GM21737 (cell line): ENCODE data around the gene INTS13.
A peak's percentile ranks its signal among the peaks of the same experiment; 100 is the strongest.
"Not testable (repeated sequence)": the region's sequence is repeated elsewhere in the genome, so short reads cannot be mapped to it uniquely, and the experiment has no call there.

Source experiments
- ATAC-seq: cut with Tn5 transposase; IDR thresholded peaks from one replicate; pipeline ENCODE4 v1.9.1; 2021; ENCODE audit warnings: mild to moderate bottlenecking, moderate library complexity; ENCODE audit not compliant: unreplicated experiment

The INTS13 gene

DNA sequence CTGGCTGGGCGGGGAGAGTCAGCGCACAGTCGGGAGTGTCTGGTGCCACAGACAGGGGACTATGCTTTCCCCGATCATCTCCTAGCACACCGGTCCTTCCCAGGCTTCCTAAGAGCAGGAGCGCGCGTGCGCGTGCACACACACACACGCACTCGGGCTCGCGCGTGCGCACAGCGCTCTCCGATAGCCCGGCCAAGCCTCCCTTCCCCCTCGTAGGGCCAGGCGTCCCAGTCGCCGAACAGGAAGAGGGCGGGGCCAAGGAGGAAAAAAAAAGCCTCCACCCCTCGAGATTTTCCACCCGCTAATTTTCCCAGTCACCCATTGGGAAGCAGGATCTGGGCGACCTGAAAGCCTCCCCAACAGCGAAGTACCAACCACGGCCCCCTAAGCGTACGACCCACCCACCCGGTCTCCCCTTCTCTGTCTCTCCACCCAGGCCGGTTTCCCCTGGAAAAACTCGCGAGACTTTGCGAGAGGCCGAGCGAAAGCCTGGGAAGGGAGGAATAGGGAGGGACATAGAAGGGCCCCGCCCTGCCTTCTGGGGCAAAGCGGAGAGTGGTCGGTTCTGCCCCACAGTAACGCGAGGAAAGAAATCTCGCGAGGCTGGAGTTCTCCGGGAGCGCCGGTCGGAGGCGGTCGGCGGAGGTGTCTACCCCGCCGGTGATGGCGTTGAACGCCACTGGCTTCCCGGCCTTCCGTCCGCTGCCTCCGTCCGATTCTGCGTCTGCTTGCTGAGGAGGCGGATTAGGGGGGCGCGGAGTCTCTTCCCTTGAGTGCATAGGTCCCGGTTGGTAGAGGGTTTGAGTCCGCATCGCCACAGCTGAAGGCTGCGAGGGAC is at the start of gene INTS13, which contains the start of gene FGFR1OP2:
Gene INTS13, minus strand, starts transcription at position 119 of the 838 bp plus-strand sequence. CDS start 1,178 bp downstream, outside the sequence.
Gene FGFR1OP2, plus strand, starts transcription at position 608 of the 838 bp plus-strand sequence. CDS start 15,689 bp downstream, outside the sequence.
- ATAC-seq: peak; percentile 73

DNA sequence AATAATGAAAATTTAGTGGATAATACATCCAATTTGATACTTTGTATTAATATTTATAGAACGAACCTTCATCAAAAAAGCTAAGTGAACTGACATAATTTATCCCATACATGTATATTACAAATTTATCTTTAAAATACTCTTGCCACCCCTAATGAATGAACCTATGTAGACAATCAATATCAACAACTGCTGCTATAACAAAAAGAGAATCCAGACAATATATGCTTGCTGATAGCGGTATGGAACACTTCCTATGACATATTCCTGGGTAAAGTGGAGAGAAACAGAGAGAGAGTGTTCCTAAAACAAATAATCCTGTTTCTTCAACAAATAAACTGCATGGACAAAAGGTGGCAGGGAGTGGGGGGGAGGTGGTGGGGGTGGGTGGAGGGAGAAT is 45.1 kb upstream of the INTS13 start:
- no peak for ATAC-seq

GRCh38 chr12:26979733-26980132 is 42.0 kb upstream of the INTS13 start:
- ATAC-seq: no peak

DNA sequence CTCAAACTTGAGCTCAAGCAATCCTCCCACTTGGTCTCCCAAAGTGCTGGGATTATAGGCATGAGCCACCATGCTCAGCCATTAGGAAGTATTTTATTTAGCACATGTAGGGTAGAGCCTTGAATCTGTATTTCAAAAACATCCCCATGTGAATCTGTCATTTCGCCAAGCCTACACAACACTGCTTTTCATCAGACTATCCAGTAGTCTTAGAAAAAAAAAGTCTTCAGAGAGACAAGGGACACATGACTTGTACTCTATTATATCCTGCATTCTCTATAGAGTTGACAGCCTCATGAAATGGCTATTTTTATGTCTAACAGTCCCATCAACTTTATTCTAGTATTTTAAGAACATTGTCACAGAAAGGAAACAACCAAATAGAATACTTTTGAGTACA is 41.0 kb upstream of the INTS13 start:
- no peak for ATAC-seq

GRCh38 chr12:26976687-26977086 is 38.9 kb upstream of the INTS13 start:
- ATAC-seq: no peak

GRCh38 chr12:26971963-26972362 is 34.2 kb upstream of the INTS13 start:
- ATAC-seq: peak; percentile 93

DNA sequence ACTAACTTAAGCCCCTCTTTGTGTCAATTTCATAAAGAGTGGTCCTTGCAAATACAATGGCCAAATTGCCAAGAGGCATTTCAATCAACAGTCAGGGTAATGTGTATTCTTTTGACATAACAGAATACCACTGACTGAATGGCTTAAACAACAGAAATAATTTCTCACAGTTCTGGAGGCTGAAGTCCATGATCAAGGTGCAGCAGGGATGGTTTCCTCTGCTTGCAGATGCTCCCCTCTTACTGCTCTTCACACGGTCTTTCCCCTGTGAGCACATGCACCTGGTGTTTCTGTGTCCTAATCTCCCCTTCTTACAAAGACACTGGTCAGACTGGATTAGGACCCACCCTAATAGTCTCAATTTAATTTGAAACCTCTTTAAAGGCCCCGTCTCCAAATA is 32.4 kb upstream of the INTS13 start:
- no peak for ATAC-seq

DNA sequence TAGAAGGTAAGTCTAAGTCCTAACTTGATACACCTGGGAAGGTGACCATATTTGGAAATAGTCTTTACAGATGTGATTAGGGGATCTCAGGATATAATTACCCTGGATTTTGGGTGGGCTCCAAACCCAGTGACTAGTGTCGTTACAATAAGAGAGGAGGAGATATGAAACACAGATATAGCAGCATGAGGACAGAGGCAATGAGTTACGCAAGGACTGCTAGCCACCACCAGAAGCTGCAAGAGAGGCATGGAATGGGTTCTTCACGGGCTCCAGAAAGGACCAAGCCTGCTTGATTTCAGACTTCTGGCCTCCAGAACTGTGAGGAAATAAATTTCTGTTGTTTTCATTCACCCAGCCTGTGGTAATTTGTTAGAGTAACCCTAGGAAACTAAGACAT is 29.1 kb upstream of the INTS13 start:
- no peak for ATAC-seq

- no peak for ATAC-seq
These were observed 25.6 kb upstream of the INTS13 start for GRCh38 chr12:26963413-26963812.

GRCh38 chr12:26961803-26962202 is 24.0 kb upstream of the INTS13 start:
- no peak for ATAC-seq

DNA sequence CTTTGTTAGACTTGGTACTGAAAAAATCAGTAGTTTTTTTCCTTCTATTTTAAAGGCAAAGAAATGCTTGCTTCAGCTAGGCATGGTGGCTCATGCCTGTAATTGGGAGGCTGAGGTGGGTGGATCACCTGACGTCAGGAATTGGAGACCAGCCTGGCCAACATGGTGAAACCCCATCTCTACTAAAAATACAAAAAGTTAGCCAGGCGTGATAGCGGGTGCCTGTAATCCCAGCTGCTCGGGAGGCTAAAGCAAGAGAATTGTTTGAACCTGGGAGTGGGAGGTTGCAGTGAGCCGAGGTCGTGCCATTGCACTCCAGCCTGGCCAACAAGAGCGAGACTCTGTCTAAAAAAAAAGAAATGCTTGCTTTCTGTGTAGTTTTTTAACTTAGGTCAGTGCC is 23.6 kb upstream of the INTS13 start:
- ATAC-seq: not testable (repeated sequence)

DNA sequence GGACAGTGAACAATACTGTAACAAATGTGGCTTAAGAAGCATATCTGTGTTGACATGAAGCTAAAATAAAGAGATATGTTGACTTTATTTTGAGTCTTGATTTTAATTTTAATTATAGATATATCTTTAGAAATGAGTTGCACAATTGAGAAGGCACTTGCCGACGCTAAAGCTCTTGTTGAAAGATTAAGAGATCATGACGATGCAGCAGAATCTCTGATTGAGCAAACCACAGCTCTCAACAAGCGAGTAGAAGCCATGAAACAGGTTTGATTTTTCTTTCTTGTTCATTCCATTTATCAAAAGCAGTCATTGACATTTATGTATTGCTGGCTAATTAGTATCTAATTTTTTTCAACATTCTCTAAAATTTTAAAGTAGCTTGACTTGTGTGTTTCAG is 16.2 kb upstream of the INTS13 start:
- ATAC-seq: no peak

DNA sequence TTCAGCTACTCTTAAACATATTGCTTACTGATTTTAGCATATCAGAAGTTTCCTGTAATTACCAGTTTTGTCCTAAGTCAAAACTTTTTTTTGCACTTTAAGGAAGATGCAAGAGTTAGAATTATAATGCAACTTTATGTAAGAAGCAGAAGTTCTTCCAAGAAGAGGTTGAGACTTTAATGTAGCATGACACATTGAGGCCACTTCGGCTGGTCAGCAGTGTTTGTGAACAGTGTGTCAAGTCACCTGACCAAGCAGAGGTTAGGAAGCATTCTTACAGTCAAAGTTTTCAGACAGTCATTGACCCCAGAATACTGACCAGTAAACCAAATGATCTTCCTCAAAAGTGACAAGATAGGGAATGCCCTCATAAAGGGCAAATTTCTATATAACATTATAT is 15.7 kb upstream of the INTS13 start:
- ATAC-seq: no peak

DNA sequence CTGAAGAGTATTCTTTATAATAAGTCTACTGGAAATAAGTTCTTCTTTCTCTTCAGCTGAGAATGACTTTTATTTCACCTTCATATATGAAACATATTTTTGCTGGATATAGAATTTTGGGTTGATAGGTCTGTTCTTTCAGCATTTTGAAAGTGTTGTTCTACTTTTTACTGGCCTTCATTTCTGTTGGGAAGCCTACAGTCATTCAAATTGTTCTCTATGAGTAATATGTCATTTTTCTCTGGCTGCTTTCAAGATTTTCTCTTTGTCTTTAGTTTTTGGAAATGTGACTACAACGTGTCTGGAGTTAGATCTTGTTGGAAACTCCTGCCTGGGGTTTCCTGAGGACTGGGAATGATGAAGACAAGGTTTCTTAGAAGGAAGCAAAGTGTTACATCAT is 10.5 kb upstream of the INTS13 start:
- ATAC-seq: no peak

GRCh38 chr12:26941215-26941594 is 3.4 kb upstream of the INTS13 start:
- ATAC-seq: no peak

DNA sequence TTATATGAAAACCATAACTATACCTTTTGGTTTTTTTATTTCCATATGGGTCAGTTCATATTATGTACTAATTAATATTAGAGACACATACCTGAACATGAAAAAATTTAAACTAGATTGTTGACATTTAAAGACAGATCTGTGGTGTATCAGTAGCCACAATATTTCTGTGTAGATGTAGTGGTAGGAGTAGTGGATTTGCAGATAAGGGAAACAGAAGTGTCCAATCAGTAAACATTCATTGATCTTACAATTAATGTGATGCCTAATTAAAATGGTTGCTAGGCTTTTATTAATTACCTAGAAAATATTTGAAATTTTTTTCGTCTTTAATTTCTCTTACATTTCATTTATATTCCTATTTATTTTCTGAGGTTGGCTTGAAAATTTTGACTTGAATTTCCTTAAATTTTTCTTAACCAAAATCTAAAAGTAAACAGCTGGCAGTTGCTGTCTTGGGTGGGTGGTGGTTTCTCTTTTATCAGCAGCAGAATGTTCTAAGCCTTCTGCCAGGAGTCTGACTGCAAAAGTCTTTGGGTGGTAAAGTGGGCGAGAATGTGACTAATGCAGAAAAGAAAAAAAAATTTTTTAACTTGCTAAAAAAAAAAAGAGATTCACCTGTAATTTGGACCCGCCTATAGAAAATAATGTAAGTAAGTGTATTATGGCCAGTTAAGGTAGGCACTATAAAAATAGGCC is 2.9 kb upstream of the INTS13 start:
- no peak for ATAC-seq

DNA sequence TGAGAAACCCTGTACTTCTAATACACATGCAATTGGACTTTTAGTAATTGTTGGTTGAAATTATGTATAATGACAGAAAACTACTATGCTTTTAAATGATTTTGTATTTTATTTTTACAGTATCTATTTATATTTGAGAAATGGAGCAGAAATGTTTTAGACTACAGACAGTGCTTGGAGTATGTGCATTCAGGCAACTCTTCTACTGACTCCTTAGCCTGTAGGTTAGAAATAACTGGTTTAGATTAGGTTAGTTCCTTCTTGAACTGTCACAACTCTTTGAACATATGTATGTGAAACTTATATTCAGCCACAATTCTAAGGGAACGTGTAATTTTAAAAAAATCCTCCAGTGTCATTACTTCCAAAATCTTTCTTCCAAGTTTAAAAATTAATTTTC is 2.2 kb upstream of the INTS13 start:
- no peak for ATAC-seq

DNA sequence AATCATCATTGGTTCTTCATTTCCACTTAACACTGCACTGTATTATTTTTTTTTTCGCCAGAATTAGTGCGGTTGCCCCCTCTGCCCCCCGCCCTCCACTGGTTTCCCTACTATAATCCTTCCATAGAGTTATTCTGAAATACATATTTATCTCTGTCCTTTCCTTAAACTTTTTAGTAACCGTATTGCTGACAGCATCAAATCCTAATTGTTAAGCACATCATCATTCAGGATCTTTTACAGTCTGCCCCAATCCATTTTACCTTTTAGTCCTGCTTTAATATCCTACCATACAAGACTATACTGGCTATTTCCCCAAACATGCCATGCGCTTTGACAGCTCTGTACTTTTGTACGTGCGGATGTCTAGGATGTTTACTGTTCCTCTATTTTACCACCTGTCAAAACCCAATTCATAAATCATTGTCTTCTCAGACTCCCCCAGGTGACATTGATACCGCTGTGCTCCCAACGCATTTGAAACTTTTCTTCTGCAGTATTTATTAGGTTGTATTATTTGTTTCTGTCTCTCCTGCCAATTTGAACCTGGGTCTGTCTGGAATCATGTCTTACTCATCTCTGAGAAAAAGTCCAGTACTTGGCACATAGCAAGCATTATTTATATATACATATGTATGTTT is 1.5 kb upstream of the INTS13 start:
- ATAC-seq: no peak

DNA sequence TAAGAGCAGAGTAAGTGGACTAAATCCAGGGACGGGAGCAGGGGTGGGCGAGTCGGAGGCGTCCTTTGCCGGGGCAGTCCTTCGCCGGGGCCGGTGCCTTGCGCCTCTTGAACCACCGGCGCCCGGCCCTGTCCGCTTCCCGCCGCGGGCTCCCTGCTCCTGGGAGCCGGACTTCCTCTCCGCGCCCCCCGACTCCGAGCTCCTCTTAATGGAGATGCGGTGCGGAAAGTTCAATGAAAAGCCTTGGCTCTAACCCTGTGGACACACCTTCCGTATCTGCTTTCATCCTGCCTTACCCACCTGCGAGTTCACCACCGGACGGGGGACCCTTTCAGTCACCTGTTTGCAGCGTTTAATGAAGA is 901 bp upstream of the INTS13 start:
- ATAC-seq: peak; percentile 10

- no peak for ATAC-seq
These were observed 328 bp downstream of the INTS13 start for GRCh38 chr12:26937443-26937862.

DNA sequence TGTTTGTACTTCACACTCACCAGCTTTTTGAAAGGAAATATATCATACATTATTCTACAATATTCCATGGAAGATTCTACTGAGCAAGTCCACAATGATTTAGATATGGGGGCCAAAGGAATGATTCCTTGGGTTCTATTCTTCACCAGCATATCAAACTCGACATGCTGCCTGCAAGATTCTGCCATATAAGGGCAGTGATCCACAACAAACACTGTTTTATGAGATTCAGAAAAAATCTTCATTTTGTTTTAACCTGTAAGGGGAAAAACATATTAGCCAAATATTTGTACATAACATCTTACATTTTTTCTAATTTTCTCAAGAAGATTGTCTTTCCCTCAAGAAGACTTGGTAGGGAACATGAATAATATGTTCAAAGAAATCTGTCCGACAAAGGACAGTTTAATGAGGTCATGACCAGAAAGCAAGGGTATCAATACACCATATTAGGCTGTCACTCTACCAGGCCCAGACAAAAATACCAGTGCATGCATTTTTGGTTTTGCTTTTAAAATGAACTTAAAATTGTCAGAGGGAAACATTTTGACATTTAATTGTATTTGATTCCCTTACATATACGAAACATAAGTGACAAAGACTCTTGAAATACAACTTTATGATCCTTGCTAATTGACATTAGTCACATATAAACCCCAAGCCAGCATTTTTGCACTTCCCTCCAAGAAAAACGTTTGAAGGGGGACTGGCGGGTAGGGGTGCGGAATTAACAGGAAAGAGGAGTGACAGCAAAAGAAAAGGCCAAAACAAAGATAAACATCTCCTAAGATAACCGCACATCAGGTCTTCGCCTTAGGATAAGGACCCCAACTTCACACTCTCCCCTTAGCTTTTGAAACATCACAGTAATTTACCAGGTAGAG is 980 bp downstream of the INTS13 start:
- no peak for ATAC-seq
